Psoas muscle (tissue), 8 donors: ENCODE results near the gene CEP72. TPM values are rescaled to one million over a fixed set of nuclear protein-coding genes. Genes with fewer than 3 reads are reported as not detected.

Source experiments
- ATAC-seq, 4 donors: fragments of 200-7000 bp; cut with Tn5 transposase; one replicate each; pipeline ENCODE4 v1.9.1; 2020; ENCODE audit warnings: moderate library complexity in 3 of 4, mild to moderate bottlenecking in 2 of 4
- DNase-seq, 2 donors: peaks; one replicate each; pipeline ENCODE4 v3.0.0-alpha.2; 2020
- H3K27ac ChIP-seq: fragments of 200-600 bp; one replicate; pipeline ENCODE4 v1.8.0; 2022
- H3K27me3 ChIP-seq, 3 donors: fragments of 200-600 bp in 1 of 3; one replicate each; pipeline versions ENCODE4 v1.6.1 to v1.8.0; 2013 to 2022; ENCODE audit warnings: low read length in 2 of 3, mild to moderate bottlenecking in 2 of 3, moderate library complexity in 1 of 3; ENCODE audit not compliant: insufficient read depth in 3 of 3
- H3K36me3 ChIP-seq, 2 donors: fragments of 200-600 bp in 1 of 2; one replicate each; pipeline versions ENCODE4 v1.6.1 to v1.8.0; 2013 to 2022; ENCODE audit warnings: low read depth in 1 of 2, mild to moderate bottlenecking in 1 of 2, moderate library complexity in 1 of 2; ENCODE audit not compliant: insufficient read depth in 1 of 2
- H3K4me1 ChIP-seq: fragments of 200-600 bp; one replicate; pipeline ENCODE4 v1.8.0; 2022
- H3K4me3 ChIP-seq: fragments of 200-600 bp; one replicate; pipeline ENCODE4 v1.8.0; 2022; ENCODE audit warnings: mild to moderate bottlenecking
- H3K9me3 ChIP-seq: fragments of 200-600 bp; one replicate; pipeline ENCODE4 v1.8.0; 2022
- CTCF ChIP-seq: fragments of 200-600 bp; IDR thresholded peaks from one replicate; pipeline ENCODE4 v1.8.0; 2022; ENCODE audit warnings: antibody characterized with exemption
- WGBS, 3 donors: extraction: QIAGEN DNeasy Blood & Tissue Kit; methylation state at CpG; one replicate each; pipeline versions ENCODE4 v1.1.6 to v1.1.7; 2013; 5-methylcytosine and 5-hydroxymethylcytosine counted together
- intact Hi-C, 2 donors: fragments of 100-400 bp; cut with DNase I; formaldehyde crosslinking; loops; one replicate each; pipeline versions ENCODE4 v1.11.0 to v1.14.2; 2022
- polyA plus RNA-seq, 3 donors: library from polyadenylated mRNA; stranded (reverse); fragments of 200-250 nt; gene quantifications; one replicate each; pipeline ENCODE4 v1.2.3, GENCODE V29; 2013
- total RNA-seq, 4 donors: library from RNA; stranded (reverse); fragmentation: NEBNext Ultra II Directional in 2 of 4; extraction: Animal tissue kit (Norgen Biotek cat#: 25700) in 2 of 4; gene quantifications; one replicate each; pipeline versions ENCODE4 v1.2.1 to v1.2.4, GENCODE V29; 2021 to 2023
- donor health status: healthy with polysubstance abuse.
- donor health status: DM: no; HTN: no; CAD: no; lungs with moderate emphysema.
- donor health status: Bipolar disorder and iron deficiency.
- donor health status: healthy.
- donor health status: DM: yes; HTN: yes; CAD: no.
- donor health status: DM: no; HTN: no; CAD: no.
- donor health status: DM: no; HTN: no; CAD: no.
- donor health status: DM: yes; HTN: yes; CAD: no.

Gene CEP72
- total and polyA plus RNA-seq, 7 donors, result 0.43 to 2.4 (median 0.71) TPM

GRCh38 chr5:617896-618295 lies 5.8 kb downstream of the CEP72 start:
- Histone ChIP-seq H3K4me3 (no peak overlapping the region), H3K36me3 (peaks cover 0 to 14% of the 10 kb centered on the region in 2 donors), H3K4me1 (no peaks in the 10 kb centered on the region), H3K27me3 (no peaks in the 10 kb centered on the region), H3K9me3 (no peaks in the 10 kb centered on the region), H3K27ac (no peak overlapping the region)
- no peak for ATAC-seq
- 94 to 96% (median 96%) methylated on average over 12 of the region's 12 CpGs for WGBS, 3 donors
- no peak for DNase-seq
- TF ChIP-seq CTCF, result no peak
- intact Hi-C loops, result loop anchor here (10.0 kb wide), 1 partner anchor 143 kb away; no protein-coding TSS in a partner anchor

- H3K27ac ChIP-seq, result no peak overlapping the region
- H3K36me3 ChIP-seq, result peaks cover 0 to 14% of the 10 kb centered on the region in 2 donors
- no peak overlapping the region for H3K4me3 ChIP-seq
- H3K9me3 ChIP-seq, result no peaks in the 10 kb centered on the region
- no peak for TF ChIP-seq CTCF
- intact Hi-C loops, result loop anchor here (10.0 kb wide), 1 partner anchor 144 kb away; no protein-coding TSS in a partner anchor
- no peaks in the 10 kb centered on the region for H3K27me3 ChIP-seq
- DNase-seq, result no peak
- ATAC-seq, result no peak
- H3K4me1 ChIP-seq, result no peaks in the 10 kb centered on the region
- WGBS, 3 donors, result 92 to 97% (median 94%) methylated on average over 5 of the region's 5 CpGs
Measured at GRCh38 chr5:618450-618849, 6.3 kb downstream of the CEP72 start.

- TF ChIP-seq CTCF, result no peak
- Histone ChIP-seq H3K27me3 (no peaks in the 10 kb centered on the region), H3K36me3 (peaks cover 0 to 14% of the 10 kb centered on the region in 2 donors), H3K4me1 (no peaks in the 10 kb centered on the region), H3K27ac (no peak overlapping the region), H3K4me3 (no peak overlapping the region), H3K9me3 (no peaks in the 10 kb centered on the region)
- WGBS, 3 donors, result 92 to 97% (median 93%) methylated on average over 16 of the region's 16 CpGs
- DNase-seq, result no peak
- ATAC-seq, result no peak
- intact Hi-C loops, result loop anchor here (10.0 kb wide), 1 partner anchor 145 kb away; no protein-coding TSS in a partner anchor
Measured at GRCh38 chr5:619444-619843, 7.3 kb downstream of the CEP72 start.

GRCh38 chr5:620152-620551 lies 8.0 kb downstream of the CEP72 start:
- Histone ChIP-seq H3K4me3 (no peak overlapping the region), H3K27me3 (no peaks in the 10 kb centered on the region), H3K4me1 (no peaks in the 10 kb centered on the region), H3K9me3 (no peaks in the 10 kb centered on the region), H3K27ac (no peak overlapping the region), H3K36me3 (peaks cover 0 to 14% of the 10 kb centered on the region in 2 donors)
- DNase-seq (no peak), ATAC-seq (no peak)
- intact Hi-C loops, result no loop called here
- TF ChIP-seq CTCF, result no peak
- WGBS, 3 donors, result 95 to 96% (median 96%) methylated on average over 20 of the region's 20 CpGs

- no peaks in the 10 kb centered on the region for H3K9me3 ChIP-seq
- no peaks in the 10 kb centered on the region for H3K27me3 ChIP-seq
- no peak overlapping the region for H3K27ac ChIP-seq
- 93 to 97% (median 96%) methylated on average over 8 of the region's 8 CpGs for WGBS, 3 donors
- ATAC-seq (no peak), DNase-seq (peak in 1 of 2 donors; percentile 33)
- H3K4me3 ChIP-seq, result no peak overlapping the region
- no peaks in the 10 kb centered on the region for H3K4me1 ChIP-seq
- TF ChIP-seq CTCF, result no peak
- intact Hi-C loops, result no loop called here
- peaks cover 0 to 14% of the 10 kb centered on the region in 2 donors for H3K36me3 ChIP-seq
Measured at GRCh38 chr5:620586-621180, 8.5 kb downstream of the CEP72 start.
